ENCODE data around the gene ZNF219. TPM values are rescaled to one million over a fixed set of nuclear protein-coding genes. Genes with fewer than 3 reads are reported as not detected.
A peak's percentile ranks its signal among the peaks of the same experiment; 100 is the strongest.

Gene ZNF219
- total RNA-seq, 2 experiments from 2014 or later = 6.9 to 8.6 TPM

DNA sequence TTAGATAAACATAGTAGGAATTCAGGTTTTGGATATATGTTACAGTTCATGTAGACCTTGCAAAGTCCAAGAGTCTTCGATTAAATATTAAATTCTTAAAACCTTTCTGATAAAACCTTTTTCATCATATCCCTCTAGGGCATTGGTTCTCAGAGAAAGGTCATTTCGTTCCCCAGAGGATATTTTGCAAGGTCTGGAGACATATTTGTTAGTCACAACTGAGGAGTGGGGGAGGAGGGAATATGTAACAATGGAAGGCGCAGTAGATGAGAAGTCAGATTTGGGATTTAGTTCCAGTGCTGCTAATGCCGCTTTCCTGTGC, 7.7 kb upstream of the ZNF219 start:
- H3K36me3 Mint-ChIP-seq = no peaks in the 10 kb centered on the region
- H3K27ac Mint-ChIP-seq = no peak overlapping the region
- H3K4me3 Mint-ChIP-seq = no peak overlapping the region
- H3K27me3 Mint-ChIP-seq = no peaks in the 10 kb centered on the region
- no peak for DNase-seq
- peaks cover 27% of the 10 kb centered on the region for H3K4me1 Mint-ChIP-seq
- no peaks in the 10 kb centered on the region for H3K9me3 Mint-ChIP-seq

DNA sequence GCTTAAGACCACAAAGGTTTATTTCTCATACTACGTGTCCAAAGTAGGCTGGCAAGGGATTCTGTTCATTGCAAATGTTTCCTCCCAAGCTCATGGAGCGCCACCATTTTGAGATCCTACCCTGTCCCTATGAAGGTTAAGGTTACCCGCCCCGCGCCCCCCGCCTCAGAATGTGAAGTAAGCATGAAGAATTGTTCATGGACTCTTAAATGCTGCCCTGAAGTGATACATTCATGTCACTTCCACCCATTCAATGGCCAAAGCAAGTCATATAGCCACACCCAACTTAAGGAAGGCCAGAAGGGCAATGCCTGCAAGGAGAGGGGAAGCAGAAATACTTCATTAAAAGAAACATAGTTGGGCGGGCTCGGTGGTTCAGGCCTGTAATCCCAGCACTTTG, 6.6 kb upstream of the ZNF219 start:
- peaks cover 27% of the 10 kb centered on the region for H3K4me1 Mint-ChIP-seq
- H3K36me3 Mint-ChIP-seq = no peaks in the 10 kb centered on the region
- no peaks in the 10 kb centered on the region for H3K27me3 Mint-ChIP-seq
- peak overlapping the region; percentile 96 for H3K4me3 Mint-ChIP-seq
- H3K9me3 Mint-ChIP-seq = no peaks in the 10 kb centered on the region
- no peak for DNase-seq
- H3K27ac Mint-ChIP-seq = no peak overlapping the region

DNA sequence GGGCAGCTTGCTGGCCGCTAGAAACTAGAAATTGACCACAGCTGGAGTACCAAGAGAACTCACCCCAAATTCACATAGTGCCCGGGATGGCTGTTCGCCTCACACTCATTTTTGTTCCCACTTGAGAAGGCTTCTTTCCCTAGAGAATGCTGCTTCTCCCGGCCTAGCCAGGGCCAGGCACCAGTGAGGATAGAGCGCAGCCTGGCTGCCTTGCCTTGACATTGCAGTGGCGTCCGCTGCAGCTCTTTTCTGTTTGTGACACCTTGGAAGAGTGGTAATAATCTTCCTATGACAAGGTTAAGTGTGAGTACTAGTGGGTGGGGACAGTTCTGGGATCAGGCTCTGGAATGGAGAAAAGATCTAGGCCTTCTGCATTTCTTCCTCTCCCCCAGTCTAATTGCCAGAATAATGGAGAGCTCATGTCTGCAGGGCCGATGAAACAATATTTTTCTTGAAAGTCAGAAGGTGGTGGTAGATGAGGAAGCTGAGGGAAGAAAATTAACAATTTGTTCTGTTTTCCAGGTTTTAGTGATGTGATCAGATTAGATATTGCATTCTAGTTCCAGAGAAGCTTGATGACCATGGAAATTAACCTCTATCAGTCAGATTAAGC, 6.1 kb upstream of the ZNF219 start:
- Mint-ChIP-seq H3K27ac (peak overlapping the region; percentile 90), H3K9me3 (no peaks in the 10 kb centered on the region), H3K4me1 (peaks cover 29% of the 10 kb centered on the region), H3K36me3 (no peaks in the 10 kb centered on the region), H3K27me3 (no peaks in the 10 kb centered on the region), H3K4me3 (peak overlapping the region; percentile 96)
- DNase-seq = peak; percentile 64

DNA sequence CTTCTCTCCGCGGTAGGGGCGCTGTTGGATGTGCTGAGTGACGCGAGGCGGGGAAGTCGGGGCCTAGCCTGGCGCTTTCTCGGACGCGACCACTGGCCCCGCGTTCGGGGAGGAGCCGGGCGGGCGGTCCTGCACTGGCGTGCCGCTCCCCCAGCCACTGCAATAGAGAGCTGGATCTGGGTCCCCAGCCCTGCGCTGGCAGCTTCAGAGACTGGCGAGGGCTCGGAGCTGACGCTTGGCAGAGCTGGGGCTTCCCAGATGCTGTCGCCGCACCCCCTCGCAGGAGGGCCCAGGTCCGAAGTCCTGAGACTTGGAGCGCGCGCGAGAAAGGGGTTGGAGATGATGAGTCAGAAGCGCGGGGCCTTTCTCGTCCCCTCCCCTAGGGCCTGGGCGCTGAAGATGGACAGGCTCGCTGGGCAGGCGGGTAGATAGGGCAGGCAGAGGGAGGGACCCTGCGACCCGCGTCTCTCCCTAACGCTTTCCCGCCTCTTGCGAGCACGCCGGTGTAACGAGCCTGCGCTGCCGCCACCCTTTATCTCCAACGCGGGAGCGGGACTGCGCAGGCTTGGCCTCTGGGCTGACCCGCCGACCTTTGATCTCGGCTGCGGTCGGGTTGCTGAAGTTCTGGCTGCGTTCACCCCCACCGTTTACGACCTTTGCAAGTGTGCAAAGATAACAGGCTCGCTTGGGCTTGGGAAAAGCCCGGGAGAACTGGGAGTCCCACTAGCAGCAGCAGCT, 5.4 kb upstream of the ZNF219 start:
- H3K27me3 Mint-ChIP-seq = no peaks in the 10 kb centered on the region

DNA sequence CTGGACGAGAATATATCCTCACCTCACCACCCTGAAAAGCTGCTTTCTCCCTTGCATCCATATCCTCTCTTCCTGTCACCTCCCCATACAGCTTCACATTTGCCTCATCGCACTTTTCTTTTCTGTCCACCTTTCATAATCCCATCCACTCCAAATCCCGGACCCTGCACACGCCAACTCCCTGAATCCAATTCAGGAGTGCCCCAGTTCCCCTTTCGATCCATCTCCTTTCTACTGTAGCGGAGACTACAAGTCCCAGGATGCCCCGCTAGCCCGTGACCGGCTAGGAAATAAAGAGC, 4.9 kb upstream of the ZNF219 start:
- H3K36me3 Mint-ChIP-seq = no peaks in the 10 kb centered on the region
- no peak for DNase-seq
- peaks cover 34% of the 10 kb centered on the region for H3K4me1 Mint-ChIP-seq
- H3K27me3 Mint-ChIP-seq = no peaks in the 10 kb centered on the region
- H3K27ac Mint-ChIP-seq = peak overlapping the region; percentile 81
- peak overlapping the region; percentile 96 for H3K4me3 Mint-ChIP-seq
- no peaks in the 10 kb centered on the region for H3K9me3 Mint-ChIP-seq

More for the DNA sequence above, 5.4 kb upstream of the ZNF219 start:
- Mint-ChIP-seq H3K4me3 (peak overlapping the region; percentile 96), H3K36me3 (no peaks in the 10 kb centered on the region), H3K27ac (peak overlapping the region; percentile 90), H3K9me3 (no peaks in the 10 kb centered on the region), H3K4me1 (peaks cover 34% of the 10 kb centered on the region)
- DNase-seq = peak; percentile 93

DNA sequence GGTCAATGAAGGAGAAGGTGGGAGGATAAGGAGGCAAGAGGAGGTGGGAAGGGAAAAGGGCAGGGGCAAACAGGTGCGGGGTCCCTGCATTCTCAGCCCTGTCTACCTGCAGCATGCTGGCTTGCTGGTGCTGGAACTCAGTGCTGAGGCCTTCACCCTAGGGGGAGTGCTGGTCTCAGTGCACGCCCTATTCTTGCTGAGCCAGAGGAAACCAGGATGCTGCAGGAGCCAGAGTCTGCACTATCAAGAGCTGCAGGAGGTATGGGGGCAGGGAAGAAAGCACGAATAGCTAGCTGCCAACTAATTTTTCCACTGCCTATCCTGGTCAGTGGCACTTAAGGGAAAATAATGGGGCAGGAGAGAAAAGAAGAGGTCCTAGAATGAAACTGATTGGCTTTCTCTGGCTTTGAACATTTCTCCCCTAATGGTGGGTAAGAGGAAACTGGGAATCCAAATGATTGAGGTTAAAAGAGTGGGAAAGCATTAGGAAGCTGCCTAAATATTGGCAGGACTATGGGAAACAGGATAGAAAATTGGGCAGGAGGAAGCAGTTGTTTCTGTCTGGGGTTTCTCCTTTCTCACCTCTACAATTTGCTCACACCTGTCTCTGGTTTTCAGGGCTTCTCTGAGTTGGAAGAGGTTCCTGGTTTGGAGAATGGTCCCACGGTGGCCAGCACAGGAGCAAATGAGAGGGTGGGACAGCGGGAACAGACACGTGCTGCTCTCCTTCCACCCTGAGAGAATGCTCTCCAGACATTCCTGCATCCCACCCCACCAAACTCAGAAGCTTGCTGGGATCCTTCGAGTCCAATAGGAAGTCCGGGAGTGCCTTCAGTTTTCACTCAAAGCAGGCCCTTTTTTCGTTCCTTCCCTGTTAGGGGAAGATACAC, 4.3 kb upstream of the ZNF219 start:
- H3K27me3 Mint-ChIP-seq = no peaks in the 10 kb centered on the region
- no peak for DNase-seq
- no peaks in the 10 kb centered on the region for H3K9me3 Mint-ChIP-seq

DNA sequence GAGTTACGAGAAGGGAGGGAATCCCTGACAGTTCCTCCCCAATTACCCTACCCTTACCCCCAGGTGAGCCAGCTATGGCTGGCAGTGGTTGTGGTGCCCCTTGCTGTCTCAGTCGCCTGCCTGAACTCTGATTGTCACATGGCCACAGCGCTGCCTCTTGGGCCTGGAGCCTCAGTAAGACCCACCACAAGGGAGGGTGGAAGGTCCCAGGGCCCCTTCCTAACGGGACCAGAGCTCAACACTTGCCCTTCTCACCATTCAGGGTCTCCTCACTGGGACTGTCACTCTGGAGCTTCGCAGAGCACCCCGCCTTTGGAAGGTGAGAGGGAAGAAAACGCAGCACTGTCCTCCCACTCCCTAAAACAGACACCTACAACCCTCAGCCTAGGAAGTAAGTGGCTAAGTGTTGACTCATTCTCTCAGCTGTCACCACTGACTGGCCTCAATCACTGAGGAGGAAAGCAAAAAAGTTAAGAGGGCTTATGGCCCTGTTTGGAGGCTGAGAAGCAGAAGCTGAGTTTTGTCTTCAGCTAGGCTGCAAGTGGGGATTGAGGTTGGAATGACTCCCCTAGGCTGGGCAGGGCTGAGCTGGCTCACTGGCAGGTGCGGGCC, 3.5 kb upstream of the ZNF219 start:
- no peak for DNase-seq
- H3K27ac Mint-ChIP-seq = no peak overlapping the region
- H3K4me1 Mint-ChIP-seq = peaks cover 39% of the 10 kb centered on the region
- H3K36me3 Mint-ChIP-seq = no peaks in the 10 kb centered on the region
- H3K4me3 Mint-ChIP-seq = peak overlapping the region; percentile 30
- no peaks in the 10 kb centered on the region for H3K9me3 Mint-ChIP-seq
- H3K27me3 Mint-ChIP-seq = no peaks in the 10 kb centered on the region

More for the DNA sequence above, 4.3 kb upstream of the ZNF219 start:
- H3K27ac Mint-ChIP-seq = no peak overlapping the region
- H3K4me3 Mint-ChIP-seq = peak overlapping the region; percentile 96
- H3K36me3 Mint-ChIP-seq = no peaks in the 10 kb centered on the region
- H3K4me1 Mint-ChIP-seq = peaks cover 34% of the 10 kb centered on the region

DNA sequence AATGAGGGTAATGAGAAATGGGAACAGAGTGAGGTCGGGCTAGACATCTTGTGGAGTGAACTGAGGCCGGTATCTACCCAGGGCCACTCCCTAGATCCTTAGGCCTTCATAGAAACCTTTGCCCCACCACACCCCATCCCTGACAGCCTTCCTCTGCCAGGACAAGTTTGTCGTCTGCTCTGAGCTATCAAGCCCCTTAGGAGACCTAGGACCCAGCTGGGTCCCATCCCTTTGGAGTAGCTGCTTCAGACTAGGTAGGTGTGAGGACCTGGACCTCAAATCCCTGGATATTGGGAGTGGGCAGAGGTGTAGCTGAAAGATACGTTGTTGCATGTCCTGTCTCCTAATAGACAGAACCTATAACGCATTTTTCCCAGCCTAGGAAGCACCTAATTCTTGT, 2.5 kb upstream of the ZNF219 start, which contains the start of gene TMEM253:
Gene TMEM253 (plus strand): TSS at position 136 of the 400 bp plus-strand sequence. CDS start 278 bp downstream, outside the sequence.
- H3K4me1 Mint-ChIP-seq = peaks cover 34% of the 10 kb centered on the region
- H3K27me3 Mint-ChIP-seq = no peaks in the 10 kb centered on the region
- no peak within 1 kb of the TSS for H3K4me3 Mint-ChIP-seq
- DNase-seq = no peak
- H3K27ac Mint-ChIP-seq = no peak within 1 kb of the TSS
- no peaks in the 10 kb centered on the region for H3K9me3 Mint-ChIP-seq
- H3K36me3 Mint-ChIP-seq = no peaks in the 10 kb centered on the region

DNA sequence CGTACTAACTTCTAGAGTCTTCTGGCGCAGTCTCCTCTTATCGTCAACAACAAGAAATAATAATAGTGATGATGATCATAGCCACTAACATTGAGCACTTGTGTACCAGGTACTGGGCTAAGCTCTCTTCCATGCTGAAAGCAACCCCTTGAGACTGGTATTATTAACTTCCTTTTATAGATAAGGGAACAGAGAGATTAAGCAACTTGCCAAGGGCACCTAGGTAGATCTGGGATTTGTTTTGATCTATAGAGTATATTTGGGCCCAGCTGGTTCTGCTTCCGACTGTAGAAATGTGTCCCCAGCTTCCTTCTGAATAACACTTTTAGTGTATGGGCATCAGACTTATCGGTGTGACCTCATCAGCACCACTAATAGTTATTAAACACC, 1.1 kb upstream of the ZNF219 start:
- no peak for DNase-seq
- H3K4me1 Mint-ChIP-seq = peaks cover 31% of the 10 kb centered on the region
- H3K4me3 Mint-ChIP-seq = peak overlapping the region; percentile 15
- H3K27ac Mint-ChIP-seq = no peak overlapping the region
- H3K9me3 Mint-ChIP-seq = no peaks in the 10 kb centered on the region
- no peaks in the 10 kb centered on the region for H3K27me3 Mint-ChIP-seq
- no peaks in the 10 kb centered on the region for H3K36me3 Mint-ChIP-seq

DNA sequence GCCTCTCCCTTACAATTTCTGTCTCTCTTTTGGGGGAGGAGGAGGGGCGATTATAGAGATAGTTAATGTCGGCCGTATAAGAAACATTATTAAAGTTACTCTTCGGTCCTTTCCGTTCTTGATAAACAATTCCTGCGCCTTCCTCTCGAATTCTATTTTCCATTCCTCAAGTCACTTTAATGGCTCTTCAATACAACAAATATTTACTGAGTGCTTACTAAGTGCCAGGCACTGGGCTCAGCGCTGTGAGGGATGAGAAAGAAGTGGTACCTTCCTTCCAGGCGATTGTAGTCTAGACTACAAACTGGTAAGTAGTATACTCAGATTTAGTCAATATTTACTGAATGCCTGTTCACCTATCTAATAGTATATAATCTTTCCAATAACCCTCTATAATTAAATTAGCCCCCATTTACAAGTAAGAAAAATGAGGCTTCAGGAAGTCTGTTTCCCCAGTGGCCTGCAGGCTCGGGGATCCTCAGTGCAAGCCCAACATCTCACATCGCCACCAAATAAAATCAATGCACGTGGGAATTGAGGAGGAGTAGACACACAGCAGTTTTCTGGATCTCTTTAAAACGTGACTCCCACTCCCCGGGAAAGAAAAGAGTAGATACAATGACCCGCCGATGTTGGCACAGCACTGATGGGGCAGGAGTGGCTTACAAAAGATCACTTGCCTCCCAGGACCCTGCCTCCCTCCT, 589 bp upstream of the ZNF219 start:
- Mint-ChIP-seq H3K27me3 (no peaks in the 10 kb centered on the region), H3K27ac (peak overlapping the region; percentile 44), H3K4me1 (peaks cover 29% of the 10 kb centered on the region), H3K4me3 (peak overlapping the region; percentile 80), H3K36me3 (no peaks in the 10 kb centered on the region), H3K9me3 (no peaks in the 10 kb centered on the region)
- DNase-seq = no peak

DNA sequence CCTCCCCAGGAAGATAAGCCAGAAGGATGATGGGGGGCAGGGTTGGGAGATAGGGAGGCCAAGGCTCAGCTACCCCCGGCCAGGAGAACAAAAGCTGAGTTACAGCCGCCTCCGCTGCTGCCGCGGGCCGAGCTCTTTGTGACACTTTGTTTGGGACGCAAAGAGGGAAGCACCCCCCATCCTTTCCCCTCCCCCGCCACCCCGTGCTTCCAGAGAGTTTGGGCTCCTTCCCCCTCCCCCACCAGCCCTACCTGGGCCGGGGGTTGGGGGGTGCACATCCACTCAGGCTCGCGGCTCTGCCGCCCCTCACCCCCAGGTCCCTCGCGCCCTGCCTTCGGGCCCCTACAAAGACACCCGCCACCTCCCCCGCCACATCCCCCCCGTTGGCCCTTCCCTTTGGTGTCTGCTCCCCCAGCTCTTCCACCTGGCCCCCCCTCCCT, 799 bp downstream of the ZNF219 start:
- Mint-ChIP-seq H3K4me1 (peaks cover 26% of the 10 kb centered on the region), H3K4me3 (peak overlapping the region; percentile 69), H3K27me3 (no peaks in the 10 kb centered on the region), H3K9me3 (no peaks in the 10 kb centered on the region), H3K36me3 (no peaks in the 10 kb centered on the region), H3K27ac (no peak overlapping the region)
- no peak for DNase-seq

DNA sequence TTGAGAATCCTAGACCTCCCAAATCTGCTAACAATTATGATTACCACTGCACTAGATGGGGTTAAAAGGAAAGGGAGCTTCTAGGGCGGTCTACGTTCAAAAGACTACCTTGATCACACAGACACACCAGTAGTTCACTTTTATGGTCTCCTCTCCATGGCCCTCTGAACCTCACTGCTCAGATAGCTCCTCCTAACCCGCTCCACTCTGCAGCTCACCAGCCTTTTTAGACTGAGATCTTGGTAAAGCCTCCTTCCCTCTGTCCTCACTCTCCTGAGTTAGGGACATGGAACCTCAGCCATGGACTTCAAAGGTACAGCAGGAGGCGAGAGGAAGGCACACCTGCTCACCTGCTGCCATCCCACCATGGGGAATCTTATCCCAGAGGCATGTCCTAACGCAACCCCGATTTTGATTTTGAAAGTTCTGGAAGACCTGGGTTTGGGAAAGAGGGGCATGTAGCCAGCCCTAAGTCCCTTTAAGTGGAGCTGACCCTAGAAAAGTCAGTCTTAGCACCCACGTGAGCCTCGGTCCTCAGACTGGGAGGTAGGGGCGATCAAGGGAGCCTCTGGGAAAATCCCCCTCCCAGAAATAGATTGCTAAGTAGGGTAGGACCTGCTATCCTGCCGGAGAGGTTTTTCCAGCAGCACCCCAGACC, 1.3 kb downstream of the ZNF219 start:
- Mint-ChIP-seq H3K4me1 (peaks cover 25% of the 10 kb centered on the region), H3K36me3 (no peaks in the 10 kb centered on the region), H3K27me3 (no peaks in the 10 kb centered on the region), H3K4me3 (peak overlapping the region; percentile 69), H3K9me3 (no peaks in the 10 kb centered on the region), H3K27ac (no peak overlapping the region)
- DNase-seq = no peak

DNA sequence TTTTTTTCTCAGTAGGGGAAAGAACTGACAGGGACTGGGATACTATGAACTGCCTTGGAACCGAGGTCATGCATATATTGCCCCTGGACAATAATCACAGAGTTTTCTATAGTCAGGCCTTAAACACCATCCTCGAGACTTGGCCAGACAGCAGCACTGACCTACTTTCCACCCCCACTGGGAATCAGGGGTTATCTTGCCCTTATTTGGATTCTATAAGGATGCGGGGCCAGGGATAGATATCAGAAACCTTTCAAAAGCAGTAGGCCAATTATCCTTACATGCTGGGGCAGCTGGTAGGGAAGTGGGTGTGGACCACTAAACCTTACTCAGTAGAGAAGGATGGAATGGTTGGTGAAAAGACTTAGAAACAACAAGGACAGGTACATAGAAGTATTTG, 2.0 kb downstream of the ZNF219 start:
- H3K4me3 Mint-ChIP-seq = no peak overlapping the region
- H3K27me3 Mint-ChIP-seq = no peaks in the 10 kb centered on the region
- H3K36me3 Mint-ChIP-seq = no peaks in the 10 kb centered on the region
- no peak overlapping the region for H3K27ac Mint-ChIP-seq
- H3K4me1 Mint-ChIP-seq = peaks cover 19% of the 10 kb centered on the region
- no peaks in the 10 kb centered on the region for H3K9me3 Mint-ChIP-seq
- DNase-seq = no peak

Data from activated naive CD8-positive, alpha-beta T cell treated with anti-CD3 and anti-CD28 coated beads for 36 hours (primary cell).